SK-N-SH (cell line): Measurements from ENCODE around the gene FERMT2. TPM values are rescaled to one million over a fixed set of nuclear protein-coding genes. Genes with fewer than 3 reads are reported as not detected.

ENCODE experiments used
- CTCF ChIA-PET: fragments of 300-600, 350-600 bp; formaldehyde crosslinking; extraction: SDS; loops from one replicate; lab custom pipeline; 2021; lab: Yijun Ruan, JAX
- POLR2A ChIA-PET: fragments of 350-600 bp; sonication (Branson Sonifier 250); formaldehyde crosslinking; extraction: SDS; loops from one replicate; lab custom pipeline; 2020; ENCODE audit warnings: antibody characterized with exemption, inconsistent platforms; lab: Yijun Ruan, JAX
- DNase-seq: peaks from one replicate; pipeline ENCODE4 v3.0.0; 2012
- H2AFZ ChIP-seq: fragments of 200-600 bp; sonication (generic); 2 replicates; pipeline ENCODE4 v1.8.1; 2016; ENCODE audit warnings: antibody characterized with exemption, mild to moderate bottlenecking, low read depth
- H3F3A ChIP-seq: fragments of 200-600 bp; sonication (generic); replicated peaks from 2 replicates; pipeline ENCODE3; 2016; ENCODE audit warnings: antibody characterized with exemption, mild to moderate bottlenecking; ENCODE audit not compliant: insufficient read depth
- H3K27ac ChIP-seq, 2 experiments: fragments of 200-500 bp in 1 of 2; fragments of 200-600 bp in 1 of 2; sonication (Bioruptor generic) in 1 of 2; sonication (generic), shearing (Covaris generic) in 1 of 2; 2 replicates each; pipeline versions ENCODE4 v1.5.1 to v1.6.1; 2014 to 2016; ENCODE audit warnings: low read depth in 2 of 2, inconsistent platforms in 1 of 2, low read length in 1 of 2, mild to moderate bottlenecking in 1 of 2, mixed read lengths in 1 of 2
- H3K27me3 ChIP-seq: fragments of 200-600 bp; sonication (generic), shearing (Covaris generic); 2 replicates; pipeline ENCODE4 v1.6.1; 2016; ENCODE audit warnings: mixed run types; ENCODE audit not compliant: insufficient read depth
- H3K36me3 ChIP-seq, 2 experiments: fragments of 200-500 bp in 1 of 2; fragments of 200-600 bp in 1 of 2; sonication (Bioruptor generic) in 1 of 2; sonication (generic) in 1 of 2; replicated peaks in 1 of 2; 2 replicates each; pipeline versions ENCODE3 to v1.5.1; 2014 to 2016; ENCODE audit warnings: low read length in 1 of 2, mild to moderate bottlenecking in 1 of 2; ENCODE audit not compliant: insufficient read depth in 2 of 2, control insufficient read depth in 1 of 2
- H3K4me1 ChIP-seq, 2 experiments: fragments of 200-500 bp in 1 of 2; fragments of 200-600 bp in 1 of 2; sonication (Bioruptor generic) in 1 of 2; sonication (generic), shearing (Covaris generic) in 1 of 2; 2 replicates each; pipeline versions ENCODE4 v1.5.1 to v1.6.1; 2014 to 2016; ENCODE audit warnings: low read depth in 1 of 2, low read length in 1 of 2, mixed run types in 1 of 2; ENCODE audit not compliant: insufficient read depth in 2 of 2, control insufficient read depth in 1 of 2
- H3K4me2 ChIP-seq: fragments of 200-600 bp; sonication (generic), shearing (Covaris generic); 2 replicates; pipeline ENCODE4 v1.6.1; 2017; ENCODE audit warnings: mixed run types
- H3K4me3 ChIP-seq, 2 experiments: fragments of 200-500 bp in 1 of 2; fragments of 200-600 bp in 1 of 2; sonication (Bioruptor generic) in 1 of 2; sonication (generic), shearing (Covaris generic) in 1 of 2; 2 replicates each; pipeline versions ENCODE4 v1.5.1 to v1.8.1; 2014 to 2016; ENCODE audit warnings: low read depth in 2 of 2, inconsistent platforms in 1 of 2, low read length in 1 of 2, mild to moderate bottlenecking in 1 of 2, mixed read lengths in 1 of 2, moderate library complexity in 1 of 2
- H3K79me2 ChIP-seq: fragments of 200-600 bp; sonication (generic); 2 replicates; pipeline ENCODE4 v1.8.1; 2017; ENCODE audit warnings: mild to moderate bottlenecking; ENCODE audit not compliant: insufficient read depth
- H3K9ac ChIP-seq: fragments of 200-600 bp; sonication (generic); 2 replicates; pipeline ENCODE4 v1.6.1; 2017; ENCODE audit warnings: mixed run types
- H3K9me2 ChIP-seq: fragments of 200-600 bp; sonication (generic); 2 replicates; pipeline ENCODE4 v1.6.1; 2017; ENCODE audit warnings: mixed run types
- H3K9me3 ChIP-seq: fragments of 200-600 bp; sonication (generic); 2 replicates; pipeline ENCODE4 v1.6.1; 2017; ENCODE audit warnings: mixed run types, mild to moderate bottlenecking, moderate library complexity
- H4K20me1 ChIP-seq: fragments of 200-600 bp; sonication (generic); 2 replicates; pipeline ENCODE4 v1.6.1; 2017; ENCODE audit warnings: mild to moderate bottlenecking, mixed run types; ENCODE audit not compliant: insufficient read depth
- CTCF ChIP-seq: fragments of 200-600 bp; sonication (generic); IDR thresholded peaks from 2 replicates; pipeline ENCODE4 v1.6.1; 2017; ENCODE audit warnings: antibody characterized with exemption, mild to moderate bottlenecking, moderate library complexity
- EZH2phosphoT487 ChIP-seq: fragments of 200-600 bp; sonication (generic); IDR thresholded peaks from 2 replicates; pipeline ENCODE4 v1.6.1; 2017; ENCODE audit warnings: low read depth, mixed run types, mild to moderate bottlenecking, antibody characterized with exemption, moderate library complexity, borderline replicate concordance
- FOXJ3 ChIP-seq: sonication (generic); formaldehyde crosslinking; IDR thresholded peaks from 2 replicates; pipeline ENCODE4 v1.5.1; 2020; ENCODE audit warnings: mild to moderate bottlenecking, missing genetic modification reagents
- GATA2 ChIP-seq: sonication (generic); formaldehyde crosslinking; IDR thresholded peaks from 2 replicates; pipeline ENCODE4 v1.5.0; 2020; ENCODE audit warnings: mild to moderate bottlenecking, missing genetic modification reagents
- IRF3 ChIP-seq: fragments of 150-350 bp; IDR thresholded peaks from 2 replicates; pipeline ENCODE4 v1.6.1; 2016; ENCODE audit warnings: mild to moderate bottlenecking, low read depth, low read length
- JUND ChIP-seq: IDR thresholded peaks from 2 replicates; pipeline ENCODE4 v1.4.0; 2012
- MEF2A ChIP-seq: IDR thresholded peaks from 2 replicates; pipeline ENCODE4 v1.4.0; 2012; ENCODE audit warnings: low read depth, borderline replicate concordance
- NFIC ChIP-seq: IDR thresholded peaks from 2 replicates; pipeline ENCODE4 v1.4.0; 2012; ENCODE audit warnings: borderline replicate concordance
- RAD21 ChIP-seq: IDR thresholded peaks from 2 replicates; pipeline ENCODE4 v1.6.1; 2012; ENCODE audit warnings: mild to moderate bottlenecking, low read length
- RXRA ChIP-seq: IDR thresholded peaks from 2 replicates; pipeline ENCODE4 v1.4.0; 2012; ENCODE audit warnings: low read depth, mild to moderate bottlenecking, borderline replicate concordance
- SIN3A ChIP-seq: IDR thresholded peaks from 2 replicates; pipeline ENCODE4 v1.6.1; 2012; ENCODE audit warnings: low read depth, mild to moderate bottlenecking, low read length, moderate library complexity, borderline replicate concordance
- TCF12 ChIP-seq: IDR thresholded peaks from 2 replicates; pipeline ENCODE4 v1.4.0; 2012
- TEAD4 ChIP-seq: IDR thresholded peaks from 2 replicates; pipeline ENCODE4 v1.4.0; 2012; ENCODE audit warnings: mild to moderate bottlenecking, borderline replicate concordance; ENCODE audit not compliant: insufficient read depth
- ZBTB33 ChIP-seq: IDR thresholded peaks from 2 replicates; pipeline ENCODE4 v1.4.0; 2012; ENCODE audit warnings: low read depth, borderline replicate concordance
- WGBS: methylation state at CpG from one replicate; pipeline ENCODE4 v1.1.6; 2017; ENCODE audit warnings: low lambda C conversion rate; 5-methylcytosine and 5-hydroxymethylcytosine counted together
- polyA plus RNA-seq, 3 experiments: library from polyadenylated mRNA; depleted of rRNA; stranded (reverse); fragments of >200 nt; gene quantifications; 2 replicates each; pipeline ENCODE4 v1.2.3, GENCODE V29; 2012

The FERMT2 gene
- polyA plus RNA-seq, 1 of the 3 experiments (the other 2 are of a cell fraction): 40.1 TPM

GRCh38 chr14:52873065-52873464, 77.8 kb downstream of the FERMT2 start (continued):
- no peak for TF ChIP-seq RXRA
- TF ChIP-seq RAD21: no peak

- Histone ChIP-seq H3K27me3 (no peaks in the 10 kb centered on the region), H3K9me2 (no peaks in the 10 kb centered on the region), H2AFZ (no peak overlapping the region), H3K36me3 (peaks cover 78 to 95% of the 10 kb centered on the region in 2 experiments), H3K4me2 (no peak overlapping the region), H3K4me3 (no peak overlapping the region), H3K79me2 (peaks cover 88% of the 10 kb centered on the region)
- WGBS: 90% methylated on average over 3 of the region's 3 CpGs
- TF ChIP-seq GATA2 (CRISPR knock-in tag): no peak
- TF ChIP-seq IRF3: no peak
- no peak for TF ChIP-seq EZH2phosphoT487
- no peak for TF ChIP-seq FOXJ3
- no peak for TF ChIP-seq SIN3A
- no peak for TF ChIP-seq TEAD4
- TF ChIP-seq TCF12: no peak
- no peak for TF ChIP-seq NFIC
- TF ChIP-seq CTCF: no peak
- no peak for TF ChIP-seq JUND
- no peak for TF ChIP-seq MEF2A
- TF ChIP-seq ZBTB33: no peak
- TF ChIP-seq, all 33 proteins: peak for 0
- H3K27ac ChIP-seq: no peak overlapping the region; a peak in 1 of 4 replicates
- peaks cover 29% of the 10 kb centered on the region for H3F3A ChIP-seq
- peak; percentile 15 for DNase-seq
- ChIA-PET CTCF (interaction anchor here (1.1 to 1.8 kb wide), 3 partner anchors 11 to 89 kb away, joined by 3 to 7 read pairs (median 3); no protein-coding TSS in a partner anchor), POLR2A (interaction anchor here (1.0 kb wide), 1 partner anchor 80 kb away, joined by 3 read pairs; the partner anchor contains the start of gene FERMT2)
- no peak overlapping the region for H3K9ac ChIP-seq
- H3K9me3 ChIP-seq: no peaks in the 10 kb centered on the region
- H3K4me1 ChIP-seq: peaks cover 5 to 13% of the 10 kb centered on the region in 2 experiments; a peak in 3 of 4 replicates
- no peaks in the 10 kb centered on the region for H4K20me1 ChIP-seq
Observed at GRCh38 chr14:52871606-52872005, 79.2 kb downstream of the FERMT2 start.
